Upper lobe of right lung (tissue), 1 donor: ENCODE data around the gene DGKI. TPM values are rescaled to one million over a fixed set of nuclear protein-coding genes. Genes with fewer than 3 reads are reported as not detected.

Experiments
- ATAC-seq: fragments of 200-7000 bp; cut with Tn5 transposase; one replicate; pipeline ENCODE4 v1.9.1; 2020; ENCODE audit warnings: mild to moderate bottlenecking, moderate library complexity
- DNase-seq: peaks from one replicate; pipeline ENCODE4 v3.0.0-alpha.2; 2020
- H3K27ac ChIP-seq: fragments of 200-600 bp; one replicate; pipeline ENCODE4 v1.8.0; 2022
- H3K27me3 ChIP-seq: fragments of 200-600 bp; one replicate; pipeline ENCODE4 v1.8.0; 2022; ENCODE audit warnings: mild to moderate bottlenecking
- H3K36me3 ChIP-seq: fragments of 200-600 bp; one replicate; pipeline ENCODE4 v1.8.0; 2022
- H3K4me1 ChIP-seq: fragments of 200-600 bp; one replicate; pipeline ENCODE4 v1.8.0; 2022
- H3K4me3 ChIP-seq: fragments of 200-600 bp; one replicate; pipeline ENCODE4 v1.8.0; 2022; ENCODE audit warnings: mild to moderate bottlenecking
- H3K9me3 ChIP-seq: fragments of 200-600 bp; one replicate; pipeline ENCODE4 v1.8.0; 2022
- CTCF ChIP-seq: fragments of 200-600 bp; IDR thresholded peaks from one replicate; pipeline ENCODE4 v1.8.0; 2022; ENCODE audit warnings: antibody characterized with exemption
- intact Hi-C: fragments of 100-400 bp; cut with DNase I; formaldehyde crosslinking; loops from one replicate; pipeline ENCODE4 v1.11.0; 2022
- total RNA-seq: library from RNA; stranded (reverse); fragmentation: NEBNext Ultra II Directional; extraction: Animal tissue kit (Norgen Biotek cat#: 25700); gene quantifications from one replicate; pipeline ENCODE4 v1.2.1, GENCODE V29; 2021
- donor health status: DM: no; HTN: yes; CAD: no; lungs with severe emphysema.

DGKI gene
- total RNA-seq, 1 donor from 2014 or later, result 0.67 TPM

- DNase-seq (no peak), ATAC-seq (peak; percentile 41)
- Histone ChIP-seq H3K4me1 (no peaks in the 10 kb centered on the region), H3K27me3 (no peaks in the 10 kb centered on the region), H3K36me3 (no peaks in the 10 kb centered on the region), H3K27ac (no peak overlapping the region), H3K9me3 (no peaks in the 10 kb centered on the region), H3K4me3 (no peak overlapping the region)
- intact Hi-C loops, result no loop called here
- no peak for TF ChIP-seq CTCF
These were observed 74.5 kb downstream of the DGKI start for GRCh38 chr7:137772316-137772715.

- intact Hi-C loops, result no loop called here
- TF ChIP-seq CTCF, result no peak
- H3K27ac ChIP-seq, result no peak overlapping the region
- no peak for DNase-seq
- ATAC-seq, result no peak
- no peaks in the 10 kb centered on the region for H3K9me3 ChIP-seq
- no peak overlapping the region for H3K4me3 ChIP-seq
- no peaks in the 10 kb centered on the region for H3K27me3 ChIP-seq
- H3K36me3 ChIP-seq, result no peaks in the 10 kb centered on the region
- no peaks in the 10 kb centered on the region for H3K4me1 ChIP-seq
These were observed 75.1 kb downstream of the DGKI start for GRCh38 chr7:137771679-137772078.

GRCh38 chr7:137771273-137771672 is 75.5 kb downstream of the DGKI start:
- Histone ChIP-seq H3K4me3 (no peak overlapping the region), H3K27ac (no peak overlapping the region), H3K9me3 (no peaks in the 10 kb centered on the region), H3K4me1 (no peaks in the 10 kb centered on the region), H3K27me3 (no peaks in the 10 kb centered on the region), H3K36me3 (no peaks in the 10 kb centered on the region)
- DNase-seq (no peak), ATAC-seq (no peak)
- intact Hi-C loops, result no loop called here
- no peak for TF ChIP-seq CTCF

- DNase-seq (no peak), ATAC-seq (no peak)
- H3K9me3 ChIP-seq, result no peaks in the 10 kb centered on the region
- no peak overlapping the region for H3K4me3 ChIP-seq
- intact Hi-C loops, result no loop called here
- no peak for TF ChIP-seq CTCF
- no peaks in the 10 kb centered on the region for H3K27me3 ChIP-seq
- H3K4me1 ChIP-seq, result no peaks in the 10 kb centered on the region
- H3K36me3 ChIP-seq, result no peaks in the 10 kb centered on the region
- no peak overlapping the region for H3K27ac ChIP-seq
These were observed 78.4 kb downstream of the DGKI start for GRCh38 chr7:137768366-137768765.

- DNase-seq, result no peak
- Histone ChIP-seq H3K36me3 (no peaks in the 10 kb centered on the region), H3K4me1 (no peaks in the 10 kb centered on the region), H3K9me3 (no peaks in the 10 kb centered on the region), H3K27ac (no peak overlapping the region), H3K4me3 (no peak overlapping the region), H3K27me3 (peaks cover 5% of the 10 kb centered on the region)
- ATAC-seq, result no peak
- TF ChIP-seq CTCF, result no peak
- intact Hi-C loops, result no loop called here
These were observed 84.4 kb downstream of the DGKI start for GRCh38 chr7:137762334-137762733.

- Histone ChIP-seq H3K27ac (no peak overlapping the region), H3K4me1 (no peaks in the 10 kb centered on the region), H3K27me3 (peaks cover 6% of the 10 kb centered on the region), H3K9me3 (no peaks in the 10 kb centered on the region), H3K36me3 (no peaks in the 10 kb centered on the region), H3K4me3 (no peak overlapping the region)
- intact Hi-C loops, result no loop called here
- DNase-seq, result no peak
- ATAC-seq, result no peak
- no peak for TF ChIP-seq CTCF
These were observed 86.7 kb downstream of the DGKI start for GRCh38 chr7:137760111-137760510.
